Astrocyte of the spinal cord (primary cell): ENCODE data around the gene HS6ST1.

Experiments
- DNase-seq: peaks from one replicate; pipeline ENCODE4 v3.0.0; 2011; ENCODE audit warnings: low read depth, low spot score
- H3K4me3 ChIP-seq: 2 replicates; pipeline ENCODE4 v1.5.1; 2011; ENCODE audit warnings: low read depth, mild to moderate bottlenecking, low read length, moderate library complexity
- CTCF ChIP-seq: IDR thresholded peaks from 2 replicates; pipeline ENCODE4 v1.5.1; 2012; ENCODE audit warnings: low read depth, mild to moderate bottlenecking, low read length, inconsistent platforms
- in situ Hi-C: cut with HindIII; loops from 2 replicates; pipeline ENCODE4 v1.10.0; 2017; ENCODE audit warnings: low sequenced_read_pairs

HS6ST1 gene

GRCh38 chr2:128286011-128286721, 32.5 kb downstream of the HS6ST1 start:
- DNase-seq: no peak
- no peak overlapping the region for H3K4me3 ChIP-seq
- in situ Hi-C loops: no loop called here
- no peak for TF ChIP-seq CTCF

GRCh38 chr2:128285329-128285931, 33.2 kb downstream of the HS6ST1 start:
- H3K4me3 ChIP-seq: no peak overlapping the region
- DNase-seq: no peak
- in situ Hi-C loops: no loop called here
- no peak for TF ChIP-seq CTCF

- DNase-seq: no peak
- no peak overlapping the region for H3K4me3 ChIP-seq
- TF ChIP-seq CTCF: no peak
- in situ Hi-C loops: no loop called here
Observed at GRCh38 chr2:128284841-128285240, 33.8 kb downstream of the HS6ST1 start.

GRCh38 chr2:128284037-128284441, 34.6 kb downstream of the HS6ST1 start:
- in situ Hi-C loops: no loop called here
- TF ChIP-seq CTCF: no peak
- no peak overlapping the region for H3K4me3 ChIP-seq
- DNase-seq: no peak

GRCh38 chr2:128282976-128283810, 35.5 kb downstream of the HS6ST1 start:
- no peak for DNase-seq
- no peak for TF ChIP-seq CTCF
- in situ Hi-C loops: no loop called here
- H3K4me3 ChIP-seq: no peak overlapping the region

GRCh38 chr2:128282246-128282975, 36.3 kb downstream of the HS6ST1 start:
- no peak for TF ChIP-seq CTCF
- in situ Hi-C loops: no loop called here
- H3K4me3 ChIP-seq: no peak overlapping the region
- no peak for DNase-seq
